ENCODE results near the gene CAPG. TPM values are rescaled to one million over a fixed set of nuclear protein-coding genes. Genes with fewer than 3 reads are reported as not detected.

Gene CAPG
- polyA plus RNA-seq, 1 donor (not counting 4 experiments of a cell fraction or from before 2014, with no cell fraction given) = 466 TPM

DNA sequence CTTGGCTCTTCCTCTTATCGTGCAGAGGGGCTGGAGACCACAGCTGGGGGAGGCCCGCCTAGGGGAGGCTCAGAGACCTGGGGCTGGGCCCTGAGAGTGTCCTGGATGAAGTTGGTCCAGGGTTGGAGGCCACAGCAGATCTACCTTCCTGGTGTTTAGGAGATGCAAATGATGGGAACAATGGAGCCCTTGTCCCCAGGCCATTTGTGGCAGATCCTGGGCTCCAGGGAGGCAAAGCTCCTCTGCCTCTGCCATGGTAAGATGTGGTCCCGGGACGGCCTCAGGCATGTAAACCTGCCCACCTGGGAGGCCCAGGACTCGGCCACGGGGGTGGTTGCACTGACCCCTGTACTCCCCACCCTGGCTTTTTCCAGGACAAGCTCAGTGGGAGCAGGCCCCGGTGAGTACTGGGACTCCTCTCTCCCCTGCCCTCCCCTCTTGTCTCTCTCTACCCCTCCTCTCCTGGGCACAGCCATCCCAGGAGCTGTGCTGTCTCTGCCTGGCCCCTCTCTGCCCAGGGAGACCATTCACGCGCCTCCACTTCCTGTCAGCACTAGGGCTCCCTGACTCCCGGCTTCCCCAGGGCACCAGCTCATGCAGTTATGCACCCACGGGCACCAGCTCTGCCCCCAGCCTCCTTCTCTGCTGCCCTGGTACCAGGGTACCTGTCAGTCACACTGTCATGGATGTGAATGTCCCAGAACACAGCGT, 19.2 kb upstream of the CAPG start:
- Histone ChIP-seq H3K4me3 (ENCODE audit: control insufficient read depth in 2 of 3, extremely low read depth in 1 of 3, insufficient read depth in 2 of 3, low read depth in 1 of 3, low read length in 3 of 3) (no peak overlapping the region), H3K27ac (ENCODE audit: control insufficient read depth, insufficient read depth, low read length) (no peak overlapping the region), H3K79me2 (ENCODE audit: control insufficient read depth, insufficient read depth, low read length) (no peaks in the 10 kb centered on the region), H3K36me3 (ENCODE audit: control insufficient read depth in 2 of 2, extremely low read depth in 1 of 2, insufficient read depth in 2 of 2, low read length in 2 of 2) (no peaks in the 10 kb centered on the region), H3K27me3 (ENCODE audit: control insufficient read depth, extremely low read depth, insufficient read depth, low read length) (no peaks in the 10 kb centered on the region), H2AFZ (ENCODE audit: control insufficient read depth, low read length) (no peak overlapping the region), H3K9me3 (ENCODE audit: control insufficient read depth, low read depth, low read length) (no peaks in the 10 kb centered on the region), H3K9ac (ENCODE audit: control insufficient read depth, extremely low read depth, insufficient read depth, low read length) (no peak overlapping the region), H4K20me1 (ENCODE audit: control insufficient read depth, extremely low read depth, insufficient read depth, low read length) (no peaks in the 10 kb centered on the region), H3K9me1 (ENCODE audit: control insufficient read depth, extremely low read depth, insufficient read depth, low read length) (no peaks in the 10 kb centered on the region), H3K4me1 (ENCODE audit: control insufficient read depth, extremely low read depth, insufficient read depth, low read length) (peaks cover 13% of the 10 kb centered on the region), H3K4me2 (ENCODE audit: control insufficient read depth, extremely low read depth, insufficient read depth, low read depth, low read length) (no peak overlapping the region)
- TF ChIP-seq, protein P1, sequence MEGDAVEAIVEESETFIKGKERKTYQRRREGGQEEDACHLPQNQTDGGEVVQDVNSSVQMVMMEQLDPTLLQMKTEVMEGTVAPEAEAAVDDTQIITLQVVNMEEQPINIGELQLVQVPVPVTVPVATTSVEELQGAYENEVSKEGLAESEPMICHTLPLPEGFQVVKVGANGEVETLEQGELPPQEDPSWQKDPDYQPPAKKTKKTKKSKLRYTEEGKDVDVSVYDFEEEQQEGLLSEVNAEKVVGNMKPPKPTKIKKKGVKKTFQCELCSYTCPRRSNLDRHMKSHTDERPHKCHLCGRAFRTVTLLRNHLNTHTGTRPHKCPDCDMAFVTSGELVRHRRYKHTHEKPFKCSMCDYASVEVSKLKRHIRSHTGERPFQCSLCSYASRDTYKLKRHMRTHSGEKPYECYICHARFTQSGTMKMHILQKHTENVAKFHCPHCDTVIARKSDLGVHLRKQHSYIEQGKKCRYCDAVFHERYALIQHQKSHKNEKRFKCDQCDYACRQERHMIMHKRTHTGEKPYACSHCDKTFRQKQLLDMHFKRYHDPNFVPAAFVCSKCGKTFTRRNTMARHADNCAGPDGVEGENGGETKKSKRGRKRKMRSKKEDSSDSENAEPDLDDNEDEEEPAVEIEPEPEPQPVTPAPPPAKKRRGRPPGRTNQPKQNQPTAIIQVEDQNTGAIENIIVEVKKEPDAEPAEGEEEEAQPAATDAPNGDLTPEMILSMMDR (optimal IDR thresholded peaks at IDR 0.05 in 1 of 3, IDR thresholded peaks at IDR 0.05 in 1 of 3, conservative IDR thresholded peaks at IDR 0.05 in 1 of 3; ENCODE audit: extremely low read depth in 1 of 3, insufficient read depth in 2 of 3, low read length in 3 of 3) = no peak
- TF ChIP-seq EZH2 (IDR thresholded peaks at IDR 0.05; ENCODE audit: low read length) = no peak
- FAIRE-seq (no peak), DNase-seq (ENCODE audit: low read depth, low spot score) (no peak)
- dilution Hi-C loops (cut with MboI; ENCODE audit: extremely low pct_ligation_motif_present, low sequenced_read_pairs) = no loop called here

DNA sequence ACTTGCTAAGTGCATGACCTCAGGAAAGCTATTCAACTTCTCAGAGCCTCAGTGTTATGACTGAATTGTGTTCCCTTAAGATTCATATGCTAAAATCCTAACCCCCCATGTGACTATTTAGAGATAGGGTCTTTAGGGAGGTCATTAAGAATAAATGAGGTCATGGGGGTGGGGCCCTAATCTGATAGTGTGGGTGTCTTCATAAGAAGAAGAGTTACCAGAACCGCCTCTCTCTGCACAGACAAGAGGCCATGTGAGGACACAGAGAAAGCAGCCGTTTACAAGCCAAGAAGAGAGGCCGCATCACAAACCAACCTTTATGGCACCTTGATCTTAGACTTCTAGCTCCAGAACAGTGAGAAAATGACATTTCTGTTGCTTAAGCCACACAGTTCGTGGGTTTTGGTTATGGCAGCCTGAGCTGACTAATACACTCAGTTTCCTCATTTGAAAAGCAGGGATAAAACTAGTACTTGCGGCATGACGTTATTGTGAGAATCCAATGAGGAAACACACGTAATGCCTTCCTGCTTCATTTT, 18.2 kb upstream of the CAPG start:
- H3K4me3 ChIP-seq (ENCODE audit: control insufficient read depth in 2 of 3, extremely low read depth in 1 of 3, insufficient read depth in 2 of 3, low read depth in 1 of 3, low read length in 3 of 3) = no peak overlapping the region
- no peak overlapping the region for H3K27ac ChIP-seq (ENCODE audit: control insufficient read depth, insufficient read depth, low read length)
- DNase-seq (ENCODE audit: low read depth, low spot score) = no peak
- dilution Hi-C loops (cut with MboI; ENCODE audit: extremely low pct_ligation_motif_present, low sequenced_read_pairs) = no loop called here
- no peak overlapping the region for H2AFZ ChIP-seq (ENCODE audit: control insufficient read depth, low read length)
- no peaks in the 10 kb centered on the region for H3K79me2 ChIP-seq (ENCODE audit: control insufficient read depth, insufficient read depth, low read length)
- peaks cover 4% of the 10 kb centered on the region for H3K4me1 ChIP-seq (ENCODE audit: control insufficient read depth, extremely low read depth, insufficient read depth, low read length)
- H3K36me3 ChIP-seq (ENCODE audit: control insufficient read depth in 2 of 2, extremely low read depth in 1 of 2, insufficient read depth in 2 of 2, low read length in 2 of 2) = no peaks in the 10 kb centered on the region
- H3K27me3 ChIP-seq (ENCODE audit: control insufficient read depth, extremely low read depth, insufficient read depth, low read length) = no peaks in the 10 kb centered on the region
- no peaks in the 10 kb centered on the region for H3K9me1 ChIP-seq (ENCODE audit: control insufficient read depth, extremely low read depth, insufficient read depth, low read length)
- FAIRE-seq = no peak
- TF ChIP-seq, protein P1 (optimal IDR thresholded peaks at IDR 0.05 in 1 of 3, IDR thresholded peaks at IDR 0.05 in 1 of 3, conservative IDR thresholded peaks at IDR 0.05 in 1 of 3; ENCODE audit: extremely low read depth in 1 of 3, insufficient read depth in 2 of 3, low read length in 3 of 3) = no peak
- TF ChIP-seq EZH2 (IDR thresholded peaks at IDR 0.05; ENCODE audit: low read length) = no peak
- no peak overlapping the region for H3K9ac ChIP-seq (ENCODE audit: control insufficient read depth, extremely low read depth, insufficient read depth, low read length)
- H3K9me3 ChIP-seq (ENCODE audit: control insufficient read depth, low read depth, low read length) = no peaks in the 10 kb centered on the region
- H3K4me2 ChIP-seq (ENCODE audit: control insufficient read depth, extremely low read depth, insufficient read depth, low read depth, low read length) = no peak overlapping the region
- no peaks in the 10 kb centered on the region for H4K20me1 ChIP-seq (ENCODE audit: control insufficient read depth, extremely low read depth, insufficient read depth, low read length)

Data from keratinocyte (primary cell).